Peyer's patch (tissue), 4 donors: ENCODE measurements around the gene ECSCR. TPM values are rescaled to one million over a fixed set of nuclear protein-coding genes. Genes with fewer than 3 reads are reported as not detected.

Experiments used
- DNase-seq, 3 donors: peaks; one replicate each; pipeline ENCODE4 v3.0.0-alpha.2; 2017 to 2019
- H3K27ac ChIP-seq, 4 donors: fragments of 200-600 bp; sonication (generic); one replicate each; pipeline ENCODE4 v1.5.1; 2016 to 2019
- H3K27me3 ChIP-seq, 2 donors: fragments of 200-600 bp; sonication (generic); one replicate each; pipeline ENCODE4 v1.5.1; 2019
- H3K36me3 ChIP-seq, 3 donors: fragments of 200-600 bp; sonication (generic); one replicate each; pipeline ENCODE4 v1.5.1; 2016 to 2019
- H3K4me1 ChIP-seq, 4 donors: fragments of 200-600 bp; sonication (generic); one replicate each; pipeline ENCODE4 v1.5.1; 2016 to 2019
- H3K4me3 ChIP-seq, 4 donors: fragments of 200-600 bp; sonication (generic); 1 replicate in 3 of 4; 2 replicates in 1 of 4; pipeline ENCODE4 v1.5.1; 2016 to 2019; ENCODE audit warnings: mild to moderate bottlenecking in 1 of 4
- H3K9me3 ChIP-seq, 4 donors: fragments of 200-600 bp; sonication (generic); one replicate each; pipeline ENCODE4 v1.5.1; 2016 to 2019; ENCODE audit warnings: mild to moderate bottlenecking in 1 of 4
- CTCF ChIP-seq, 6 experiments: fragments of 450-650 bp in 4 of 6; fragments of 200-600 bp in 2 of 6; sonication (generic) in 1 of 6; IDR thresholded peaks; one replicate each; pipeline ENCODE4 v1.5.1; 2017 to 2019; ENCODE audit warnings: antibody characterized with exemption in 6 of 6, mild to moderate bottlenecking in 3 of 6, moderate library complexity in 1 of 6
- POLR2A ChIP-seq, 2 donors: fragments of 450-650 bp; IDR thresholded peaks; one replicate each; pipeline ENCODE4 v1.5.1; 2017; ENCODE audit warnings: antibody characterized with exemption in 2 of 2, mild to moderate bottlenecking in 2 of 2, moderate library complexity in 2 of 2
- total RNA-seq, 4 donors: library from RNA; depleted of rRNA; stranded (reverse); fragments of >200 nt; gene quantifications; one replicate each; pipeline ENCODE4 v1.1.0, GENCODE V29; 2016

ECSCR gene
- total RNA-seq, 4 donors from 2014 or later = 3.2 to 24.8 (median 7.9) TPM

- TF ChIP-seq POLR2A (IDR thresholded peaks at IDR 0.05) (no peak), CTCF (IDR thresholded peaks at IDR 0.05) (no peak)
- Histone ChIP-seq H3K9me3 (no peaks in the 10 kb centered on the region), H3K36me3 (no peaks in the 10 kb centered on the region), H3K4me1 (peaks cover 0 to 9% (median 4%) of the 10 kb centered on the region in 4 donors), H3K27me3 (no peaks in the 10 kb centered on the region), H3K27ac (peak overlapping the region in 1 of 4 donors; percentile 42), H3K4me3 (no peak overlapping the region)
- peak in 1 of 3 donors; percentile 43 for DNase-seq
Measured at GRCh38 chr5:139406963-139407362, 55.6 kb downstream of the ECSCR start.

GRCh38 chr5:139404484-139404840, 58.1 kb downstream of the ECSCR start:
- DNase-seq = no peak
- TF ChIP-seq CTCF (IDR thresholded peaks at IDR 0.05) = no peak
- TF ChIP-seq POLR2A (IDR thresholded peaks at IDR 0.05) = no peak
- no peaks in the 10 kb centered on the region for H3K36me3 ChIP-seq
- no peaks in the 10 kb centered on the region for H3K27me3 ChIP-seq
- H3K9me3 ChIP-seq = no peaks in the 10 kb centered on the region
- peak overlapping the region; percentile 52 to 77 (median 56) for H3K4me3 ChIP-seq
- peaks cover 0 to 9% (median 4%) of the 10 kb centered on the region in 4 donors for H3K4me1 ChIP-seq
- H3K27ac ChIP-seq = peak overlapping the region; percentile 79 to 95 (median 89)

- peak within 1 kb of the TSS; percentile 52 to 77 (median 56) for H3K4me3 ChIP-seq
- TF ChIP-seq POLR2A (IDR thresholded peaks at IDR 0.05) (peak in 1 of 2 donors; percentile 23), CTCF (IDR thresholded peaks at IDR 0.05) (no peak)
- no peaks in the 10 kb centered on the region for H3K36me3 ChIP-seq
- H3K27me3 ChIP-seq = no peaks in the 10 kb centered on the region
- H3K9me3 ChIP-seq = no peaks in the 10 kb centered on the region
- peaks cover 0 to 9% (median 4%) of the 10 kb centered on the region in 4 donors for H3K4me1 ChIP-seq
- peak; percentile 97 to 99 (median 99) for DNase-seq
- H3K27ac ChIP-seq = peak within 1 kb of the TSS; percentile 79 to 95 (median 89)
Measured at GRCh38 chr5:139403787-139404483, 58.6 kb downstream of the ECSCR start, which contains the start of gene SPATA24. TSS of gene SPATA24 (minus strand) at chr5:139404089. CDS start at chr5:139404060, 29 bp downstream.

GRCh38 chr5:139403418-139403786, 59.1 kb downstream of the ECSCR start:
- Histone ChIP-seq H3K4me3 (peak overlapping the region; percentile 52 to 77 (median 56)), H3K9me3 (no peaks in the 10 kb centered on the region), H3K27me3 (no peaks in the 10 kb centered on the region), H3K4me1 (peaks cover 0 to 9% (median 4%) of the 10 kb centered on the region in 4 donors), H3K36me3 (no peaks in the 10 kb centered on the region), H3K27ac (peak overlapping the region; percentile 79 to 95 (median 89))
- no peak for DNase-seq
- peak in 1 of 2 donors; percentile 4 for TF ChIP-seq POLR2A (IDR thresholded peaks at IDR 0.05)
- TF ChIP-seq CTCF (IDR thresholded peaks at IDR 0.05) = no peak

- H3K27me3 ChIP-seq = no peaks in the 10 kb centered on the region
- no peak for TF ChIP-seq POLR2A (IDR thresholded peaks at IDR 0.05)
- TF ChIP-seq CTCF (IDR thresholded peaks at IDR 0.05) = peak in 5 of 6 experiments; percentile 10 to 43 (median 30)
- no peak overlapping the region for H3K4me3 ChIP-seq
- H3K9me3 ChIP-seq = no peaks in the 10 kb centered on the region
- no peak for DNase-seq
- H3K4me1 ChIP-seq = peaks cover 0 to 9% (median 4%) of the 10 kb centered on the region in 4 donors
- no peaks in the 10 kb centered on the region for H3K36me3 ChIP-seq
- peak overlapping the region in 1 of 4 donors; percentile 95 for H3K27ac ChIP-seq
Measured at GRCh38 chr5:139402561-139403158, 59.9 kb downstream of the ECSCR start.
